ENCODE data around the gene NPEPL1.

The NPEPL1 gene

GRCh38 chr20:58706150-58706892 lies 13.7 kb downstream of the NPEPL1 start:
- DNase-seq (ENCODE audit: low spot score): no peak
- in situ Hi-C loops (cut with MboI; ENCODE audit: low pct_unique_long_range_greater_than_20kb, low sequenced_read_pairs, unreplicated experiment): no loop called here
- TF ChIP-seq CTCF (IDR thresholded peaks at IDR 0.05; ENCODE audit: extremely low read depth, insufficient read depth, missing control alignments): no peak

DNA sequence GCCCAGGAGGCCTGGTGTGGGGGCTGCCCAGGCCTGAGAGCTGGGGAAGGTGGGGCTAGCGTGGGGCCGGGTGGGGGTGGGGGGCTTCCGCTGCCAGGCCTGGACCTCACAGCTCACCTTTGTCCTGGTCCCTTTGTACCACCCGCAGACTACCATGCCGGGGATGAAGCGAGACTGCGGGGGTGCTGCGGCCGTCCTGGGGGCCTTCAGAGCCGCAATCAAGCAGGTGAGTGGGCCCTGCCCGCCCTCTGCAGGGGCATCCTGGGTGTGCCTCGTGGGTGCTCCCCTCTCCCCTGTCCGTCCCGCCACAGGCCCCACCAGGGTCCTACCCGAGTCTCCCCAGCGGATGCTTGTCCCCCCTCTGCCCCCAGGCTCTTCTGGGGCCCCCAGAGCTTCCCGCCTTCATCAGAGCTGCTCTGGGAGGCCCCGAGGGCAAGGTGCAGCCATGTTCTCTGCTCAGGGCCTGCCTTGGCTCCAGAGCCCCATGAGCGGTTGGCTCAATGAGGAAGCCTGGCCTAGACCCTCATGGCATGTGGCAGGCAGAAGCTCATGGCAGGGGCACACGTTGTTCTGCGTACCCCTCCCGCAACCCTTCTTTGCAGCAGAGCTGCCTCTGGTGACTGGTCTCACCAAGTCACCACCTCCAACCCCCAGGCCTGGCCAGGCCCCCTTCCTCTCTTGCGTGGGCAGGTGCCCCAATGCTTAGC lies 14.5 kb downstream of the NPEPL1 start:
- no peak for DNase-seq (ENCODE audit: low spot score)
- TF ChIP-seq CTCF (IDR thresholded peaks at IDR 0.05; ENCODE audit: extremely low read depth, insufficient read depth, missing control alignments): no peak
- in situ Hi-C loops (cut with MboI; ENCODE audit: low pct_unique_long_range_greater_than_20kb, low sequenced_read_pairs, unreplicated experiment): no loop called here

- no peak for TF ChIP-seq CTCF (IDR thresholded peaks at IDR 0.05; ENCODE audit: extremely low read depth, insufficient read depth, missing control alignments)
- DNase-seq (ENCODE audit: low spot score): no peak
- in situ Hi-C loops (cut with MboI; ENCODE audit: low pct_unique_long_range_greater_than_20kb, low sequenced_read_pairs, unreplicated experiment): no loop called here
These were observed 15.2 kb downstream of the NPEPL1 start for GRCh38 chr20:58707770-58708169.

DNA sequence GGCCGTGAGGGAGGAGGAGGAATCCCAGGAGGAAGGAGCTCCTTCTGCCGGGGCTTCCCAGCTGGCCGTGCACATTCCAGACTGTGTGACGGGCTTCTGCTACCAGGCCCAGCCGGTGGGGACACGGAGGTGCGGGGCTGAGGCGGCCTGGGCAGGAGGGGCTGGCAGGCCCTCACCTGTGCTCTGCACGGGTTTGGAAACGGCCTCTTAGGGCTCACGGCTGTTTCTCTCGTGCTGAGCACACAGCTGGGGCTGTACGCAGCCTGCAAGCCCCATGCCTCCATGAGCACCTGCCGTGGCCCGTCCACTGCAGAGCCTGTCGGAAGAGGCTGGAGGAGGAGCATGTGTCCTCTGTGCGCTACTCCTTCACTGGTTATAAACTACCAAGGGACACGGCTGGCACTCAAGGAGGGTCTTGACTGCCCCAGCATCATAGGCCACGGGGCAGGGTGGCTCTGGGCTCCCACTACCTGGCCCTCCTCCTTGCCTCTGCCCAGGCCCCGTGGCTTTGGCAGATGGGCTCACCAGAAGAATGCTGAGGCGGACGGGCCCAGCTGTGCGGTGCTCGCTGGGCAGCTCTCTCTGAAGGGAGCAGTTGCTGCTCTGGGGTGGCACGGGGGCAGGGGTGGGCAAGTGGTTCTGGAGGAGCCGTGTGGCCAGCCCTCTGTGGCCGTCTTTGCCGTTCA lies 15.8 kb downstream of the NPEPL1 start:
- no peak for DNase-seq (ENCODE audit: low spot score)
- TF ChIP-seq CTCF (IDR thresholded peaks at IDR 0.05; ENCODE audit: extremely low read depth, insufficient read depth, missing control alignments): no peak
- in situ Hi-C loops (cut with MboI; ENCODE audit: low pct_unique_long_range_greater_than_20kb, low sequenced_read_pairs, unreplicated experiment): no loop called here

DNA sequence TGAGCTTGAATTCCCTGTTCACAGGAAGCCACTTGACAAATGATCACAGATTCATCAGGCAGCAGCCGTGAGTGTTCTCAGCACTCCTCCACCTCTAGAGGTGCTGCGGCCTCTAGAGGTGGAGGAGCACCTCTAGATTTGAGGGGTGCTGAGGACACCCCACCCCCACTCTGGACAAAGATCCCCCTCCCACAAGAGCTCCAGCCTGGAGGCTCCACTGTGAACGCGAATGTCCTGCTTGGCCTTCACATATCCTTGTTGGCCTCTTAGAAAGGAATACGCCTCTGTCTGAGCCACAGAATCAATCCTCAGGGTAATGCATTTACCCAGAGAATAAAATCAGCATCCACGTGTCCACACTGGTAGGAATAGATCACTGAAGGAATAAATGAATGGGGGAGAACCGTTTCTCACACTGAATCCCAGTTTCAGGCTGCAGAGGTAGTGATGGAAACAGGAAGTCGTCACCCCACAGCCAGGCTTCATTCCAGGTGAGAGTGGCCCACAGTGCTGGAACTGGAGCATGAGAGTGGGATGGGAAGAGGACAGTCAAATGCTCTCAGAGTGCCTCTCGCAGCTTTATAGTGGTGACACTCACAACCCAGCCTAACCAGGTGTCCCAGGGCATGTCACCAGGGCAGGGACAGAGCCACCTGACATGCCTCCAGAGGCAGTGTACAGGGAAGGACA lies 16.6 kb downstream of the NPEPL1 start:
- DNase-seq (ENCODE audit: low spot score): no peak
- in situ Hi-C loops (cut with MboI; ENCODE audit: low pct_unique_long_range_greater_than_20kb, low sequenced_read_pairs, unreplicated experiment): no loop called here
- no peak for TF ChIP-seq CTCF (IDR thresholded peaks at IDR 0.05; ENCODE audit: extremely low read depth, insufficient read depth, missing control alignments)

DNA sequence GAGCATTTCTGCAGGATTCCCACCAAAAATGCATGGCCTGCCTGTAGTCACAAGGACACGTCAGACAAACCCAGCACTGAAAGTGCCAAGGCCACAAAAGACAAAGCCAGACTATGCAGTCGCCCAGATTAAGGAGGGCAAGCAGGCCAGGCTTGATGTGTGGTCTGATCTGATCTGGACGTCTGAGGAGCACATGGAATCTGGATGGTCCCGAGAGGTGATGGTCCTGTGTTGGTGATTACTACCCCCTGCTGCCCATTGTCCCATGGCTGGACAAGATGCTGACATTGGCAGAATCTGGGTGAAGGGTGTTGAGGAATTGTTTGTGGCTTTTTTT lies 17.1 kb downstream of the NPEPL1 start:
- DNase-seq (ENCODE audit: low spot score): no peak
- TF ChIP-seq CTCF (IDR thresholded peaks at IDR 0.05; ENCODE audit: extremely low read depth, insufficient read depth, missing control alignments): no peak
- in situ Hi-C loops (cut with MboI; ENCODE audit: low pct_unique_long_range_greater_than_20kb, low sequenced_read_pairs, unreplicated experiment): no loop called here
